GM21737 (cell line): ENCODE data around the gene HADH.

Experiments used
- ATAC-seq: cut with Tn5 transposase; IDR thresholded peaks from one replicate; pipeline ENCODE4 v1.9.1; 2021; ENCODE audit warnings: mild to moderate bottlenecking, moderate library complexity; ENCODE audit not compliant: unreplicated experiment

The HADH gene

GRCh38 chr4:108055787-108056186 lies 66.1 kb downstream of the HADH start:
- no peak for ATAC-seq

GRCh38 chr4:108056418-108056817 lies 66.7 kb downstream of the HADH start:
- ATAC-seq: no peak

GRCh38 chr4:108058685-108059440 lies 69.2 kb downstream of the HADH start:
- ATAC-seq: no peak

GRCh38 chr4:108060164-108060563 lies 70.5 kb downstream of the HADH start:
- ATAC-seq: no peak

GRCh38 chr4:108060686-108061321 lies 71.1 kb downstream of the HADH start:
- no peak for ATAC-seq

GRCh38 chr4:108068442-108068841 lies 78.8 kb downstream of the HADH start:
- no peak for ATAC-seq

- ATAC-seq: no peak
These were observed 81.1 kb downstream of the HADH start for GRCh38 chr4:108070775-108071174.

GRCh38 chr4:108072300-108072699 lies 82.6 kb downstream of the HADH start:
- no peak for ATAC-seq

- ATAC-seq: no peak
These were observed 88.5 kb downstream of the HADH start for GRCh38 chr4:108078024-108078733.

GRCh38 chr4:108080747-108081146 lies 91.1 kb downstream of the HADH start:
- no peak for ATAC-seq

- no peak for ATAC-seq
These were observed 91.6 kb downstream of the HADH start for GRCh38 chr4:108081256-108081655.
